ENCODE measurements around the gene KLHL20. TPM values are rescaled to one million over a fixed set of nuclear protein-coding genes. Genes with fewer than 3 reads are reported as not detected.
"Not testable (repeated sequence)": the region's sequence is repeated elsewhere in the genome, so short reads cannot be mapped to it uniquely, and the experiment has no call there.

KLHL20 gene
- total RNA-seq (10 to 100 TPM; 35.5 to 57.7 (median 42.6) TPM), polyA plus RNA-seq (10 to 100 TPM in 1 of 3 donors, 1 to 10 TPM in 2; 9.0 to 11.3 (median 9.8) TPM)

- no peak for TF ChIP-seq EP300 (IDR thresholded peaks at IDR 0.05)
- TF ChIP-seq POLR2A (IDR thresholded peaks at IDR 0.05) = peak; percentile 51 to 61
- TF ChIP-seq POLR2AphosphoS5 (IDR thresholded peaks at IDR 0.05) = peak; percentile 77 to 90 (median 86)
- TF ChIP-seq, protein P1, sequence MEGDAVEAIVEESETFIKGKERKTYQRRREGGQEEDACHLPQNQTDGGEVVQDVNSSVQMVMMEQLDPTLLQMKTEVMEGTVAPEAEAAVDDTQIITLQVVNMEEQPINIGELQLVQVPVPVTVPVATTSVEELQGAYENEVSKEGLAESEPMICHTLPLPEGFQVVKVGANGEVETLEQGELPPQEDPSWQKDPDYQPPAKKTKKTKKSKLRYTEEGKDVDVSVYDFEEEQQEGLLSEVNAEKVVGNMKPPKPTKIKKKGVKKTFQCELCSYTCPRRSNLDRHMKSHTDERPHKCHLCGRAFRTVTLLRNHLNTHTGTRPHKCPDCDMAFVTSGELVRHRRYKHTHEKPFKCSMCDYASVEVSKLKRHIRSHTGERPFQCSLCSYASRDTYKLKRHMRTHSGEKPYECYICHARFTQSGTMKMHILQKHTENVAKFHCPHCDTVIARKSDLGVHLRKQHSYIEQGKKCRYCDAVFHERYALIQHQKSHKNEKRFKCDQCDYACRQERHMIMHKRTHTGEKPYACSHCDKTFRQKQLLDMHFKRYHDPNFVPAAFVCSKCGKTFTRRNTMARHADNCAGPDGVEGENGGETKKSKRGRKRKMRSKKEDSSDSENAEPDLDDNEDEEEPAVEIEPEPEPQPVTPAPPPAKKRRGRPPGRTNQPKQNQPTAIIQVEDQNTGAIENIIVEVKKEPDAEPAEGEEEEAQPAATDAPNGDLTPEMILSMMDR (IDR thresholded peaks at IDR 0.05) = peak in 2 of 4 experiments; percentile 21 to 38
- intact Hi-C loops (cut with DNase I) = loop anchor here (1.0 to 2.0 kb wide), 3 partner anchors 109 to 284 kb away; partner anchors contain the start of genes CENPL and DARS2
Observed at GRCh38 chr1:173714759-173715537, at the start of gene KLHL20. Gene KLHL20 (plus strand): TSS chr1:173714981. CDS start chr1:173716044, 1,063 bp downstream.

GRCh38 chr1:173666646-173667045, 48.1 kb upstream of the KLHL20 start:
- H3K27me3 ChIP-seq = peaks cover 0 to 16% (median 0%) of the 10 kb centered on the region in 3 donors
- H3K4me1 ChIP-seq = peaks cover 0 to 10% (median 4%) of the 10 kb centered on the region in 4 donors
- 92% methylated on average over 3 of the region's 3 CpGs for WGBS, 2 donors
- H3K36me3 ChIP-seq = no peaks in the 10 kb centered on the region
- no peaks in the 10 kb centered on the region for H3K9me3 ChIP-seq
- H3K4me3 ChIP-seq = no peak overlapping the region
- intact Hi-C loops (cut with DNase I) = no loop called here
- DNase-seq = no peak
- no peak overlapping the region for H3K27ac ChIP-seq
- TF ChIP-seq, protein P1 (IDR thresholded peaks at IDR 0.05) = no peak
- TF ChIP-seq POLR2A (IDR thresholded peaks at IDR 0.05) = no peak
- TF ChIP-seq EP300 (IDR thresholded peaks at IDR 0.05) = no peak
- no peak for TF ChIP-seq POLR2AphosphoS5 (IDR thresholded peaks at IDR 0.05)

More at GRCh38 chr1:173714759-173715537, at the start of gene KLHL20:
- WGBS, 2 donors = 0% methylated on average over 43 of the region's 43 CpGs
- peak; percentile 89 for DNase-seq
- H3K4me1 ChIP-seq = peaks cover 0 to 27% (median 19%) of the 10 kb centered on the region in 4 donors
- H3K27ac ChIP-seq = peak within 1 kb of the TSS; percentile 87 to 94 (median 94)
- H3K36me3 ChIP-seq = no peaks in the 10 kb centered on the region
- peaks cover 0 to 14% (median 0%) of the 10 kb centered on the region in 3 donors for H3K27me3 ChIP-seq
- H3K9me3 ChIP-seq = no peaks in the 10 kb centered on the region
- H3K4me3 ChIP-seq = peak within 1 kb of the TSS; percentile 60 to 82 (median 70)

DNA sequence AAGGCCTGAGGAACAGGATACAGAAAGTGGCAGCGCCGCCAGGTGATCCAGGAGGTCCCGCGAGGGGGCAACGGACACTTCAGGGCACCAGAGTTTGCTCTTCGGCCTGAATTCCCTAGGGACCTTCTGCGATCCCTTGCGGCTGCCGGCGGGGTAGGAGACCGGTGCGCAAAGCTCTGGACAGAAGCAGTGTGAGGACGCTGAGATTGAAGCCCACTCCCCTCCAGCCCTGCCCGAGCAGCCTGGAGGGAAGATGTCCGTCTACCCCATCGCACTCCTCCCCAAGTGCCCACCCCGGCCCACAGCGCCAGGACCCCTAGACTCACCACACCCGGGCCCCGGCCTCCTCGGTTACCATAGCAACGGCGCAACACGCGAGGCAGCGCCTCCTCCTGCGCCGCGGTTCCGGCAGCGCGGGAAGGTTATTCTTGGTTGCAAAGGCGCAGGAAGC, 45.3 kb upstream of the KLHL20 start, which contains the start of gene ANKRD45:
TSS of gene ANKRD45 (minus strand) at position 361 of the 451 bp plus-strand sequence. CDS start 10,433 bp downstream, outside the sequence.
- peak within 1 kb of the TSS; percentile 19 to 43 (median 28) for H3K4me3 ChIP-seq
- H3K9me3 ChIP-seq = no peaks in the 10 kb centered on the region
- H3K4me1 ChIP-seq = peaks cover 0 to 10% (median 4%) of the 10 kb centered on the region in 4 donors
- H3K27ac ChIP-seq = no peak within 1 kb of the TSS
- TF ChIP-seq EP300 (IDR thresholded peaks at IDR 0.05) (no peak), POLR2A (IDR thresholded peaks at IDR 0.05) (no peak)
- no peak for DNase-seq
- peaks cover 0 to 16% (median 0%) of the 10 kb centered on the region in 3 donors for H3K27me3 ChIP-seq
- H3K36me3 ChIP-seq = no peaks in the 10 kb centered on the region
- 4 to 12% methylated on average over 33 of the region's 33 CpGs for WGBS, 2 donors
- intact Hi-C loops (cut with DNase I) = no loop called here

GRCh38 chr1:173674496-173674895, 40.3 kb upstream of the KLHL20 start:
- H3K4me1 ChIP-seq = not testable (repeated sequence)
- 82% methylated on average over 2 of the region's 2 CpGs for WGBS, 2 donors

DNA sequence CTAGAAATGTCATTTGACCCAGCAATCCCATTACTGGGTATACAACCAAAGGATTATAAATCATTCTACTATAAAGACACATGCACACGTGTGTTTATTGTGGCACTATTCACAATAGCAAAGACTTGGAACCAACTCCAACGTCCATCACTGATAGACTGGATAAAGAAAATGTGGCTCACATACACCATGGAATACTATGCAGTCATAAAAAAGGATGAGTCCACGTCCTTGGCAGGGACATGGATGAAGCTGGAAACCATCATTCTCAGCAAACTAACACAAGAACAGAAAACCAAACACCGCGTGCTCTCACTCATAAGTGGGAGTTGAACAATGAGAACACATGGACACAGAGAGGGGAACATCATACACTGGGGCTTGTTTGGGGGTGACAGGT, 34.6 kb upstream of the KLHL20 start:
- intact Hi-C loops (cut with DNase I); H3K9me3 ChIP-seq; H3K4me1 ChIP-seq; H3K4me3 ChIP-seq; H3K27me3 ChIP-seq; DNase-seq; H3K36me3 ChIP-seq; H3K27ac ChIP-seq: not testable (repeated sequence)
- 74 to 89% methylated on average over 5 of the region's 5 CpGs for WGBS, 2 donors

More at GRCh38 chr1:173674496-173674895, 40.3 kb upstream of the KLHL20 start:
- H3K27me3 ChIP-seq; DNase-seq; H3K27ac ChIP-seq; H3K9me3 ChIP-seq; H3K36me3 ChIP-seq; H3K4me3 ChIP-seq; intact Hi-C loops (cut with DNase I): not testable (repeated sequence)

GRCh38 chr1:173682184-173682583, 32.6 kb upstream of the KLHL20 start:
- H3K9me3 ChIP-seq = no peaks in the 10 kb centered on the region
- H3K36me3 ChIP-seq = no peaks in the 10 kb centered on the region
- H3K27me3 ChIP-seq = no peaks in the 10 kb centered on the region
- H3K27ac ChIP-seq = peak overlapping the region in 2 of 4 donors; percentile 29 to 41
- no peak overlapping the region for H3K4me3 ChIP-seq
- H3K4me1 ChIP-seq = no peaks in the 10 kb centered on the region
- TF ChIP-seq POLR2AphosphoS5 (IDR thresholded peaks at IDR 0.05) = no peak
- TF ChIP-seq POLR2A (IDR thresholded peaks at IDR 0.05) = no peak
- DNase-seq = no peak
- intact Hi-C loops (cut with DNase I) = no loop called here

GRCh38 chr1:173683838-173684237, 30.9 kb upstream of the KLHL20 start:
- H3K36me3 ChIP-seq; H3K4me3 ChIP-seq; H3K27ac ChIP-seq; H3K4me1 ChIP-seq; H3K9me3 ChIP-seq; intact Hi-C loops (cut with DNase I); DNase-seq; H3K27me3 ChIP-seq: not testable (repeated sequence)
- 29 to 79% methylated on average over 4 of the region's 4 CpGs for WGBS, 2 donors

DNA sequence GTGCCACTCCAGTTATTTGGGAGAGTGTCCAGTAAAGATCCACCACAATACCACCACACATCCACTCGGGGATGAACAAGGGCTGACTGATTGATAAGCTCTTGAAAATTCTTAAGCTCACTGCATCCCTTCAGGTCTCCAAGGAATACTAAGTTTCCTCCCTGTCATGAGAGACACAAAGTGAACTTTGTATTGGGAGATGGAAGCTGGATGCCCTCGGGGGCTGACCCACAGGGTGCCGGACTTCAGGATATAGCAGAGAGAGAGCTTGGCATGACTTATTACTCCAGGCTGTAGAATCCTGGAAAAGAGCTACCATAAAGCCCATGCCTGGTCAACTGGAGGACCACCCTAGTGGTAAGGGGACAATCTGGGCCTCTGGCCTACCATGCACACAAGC, 29.7 kb upstream of the KLHL20 start:
- H3K9me3 ChIP-seq; DNase-seq; intact Hi-C loops (cut with DNase I); H3K36me3 ChIP-seq; H3K27ac ChIP-seq; H3K4me1 ChIP-seq; H3K27me3 ChIP-seq; H3K4me3 ChIP-seq: not testable (repeated sequence)
- 89 to 92% methylated on average over 3 of the region's 3 CpGs for WGBS, 2 donors
